HepG2 (cell line): ENCODE measurements around the gene UNC79. TPM values are rescaled to one million over a fixed set of nuclear protein-coding genes. Genes with fewer than 3 reads are reported as not detected.

ENCODE experiments used
- ATAC-seq: fragments of 200-7000 bp; cut with Tn5 transposase; 3 replicates; pipeline ENCODE4 v1.9.1; 2020; ENCODE audit warnings: mild to moderate bottlenecking, moderate library complexity
- BruUV-seq: library from RNA; stranded (reverse); fragments of 400-500 nt; replicated peaks from 2 replicates; lab custom pipeline; 2021; lab: Mats Ljungman, UMichigan
- CTCF ChIA-PET: fragments of 300-600 bp; formaldehyde crosslinking; extraction: SDS; loops from one replicate; lab custom pipeline; 2021; ENCODE audit warnings: low total read pairs, inconsistent platforms, low intra/inter-chr PET ratio; lab: Yijun Ruan, JAX
- POLR2A ChIA-PET: fragments of 350-600 bp; sonication (Branson Sonifier 250); formaldehyde crosslinking; loops from one replicate; lab custom pipeline; 2020; ENCODE audit warnings: antibody characterized with exemption, inconsistent platforms; lab: Yijun Ruan, JAX
- DNase-seq: peaks from one replicate; pipeline ENCODE4 v3.0.0-alpha.2; 2015; ENCODE audit warnings: low spot score
- FAIRE-seq: peaks from 3 replicates; lab custom pipeline; 2011; peaks lifted over from hg19 to GRCh38; lab: Jason Lieb, UNC
- H2AFZ ChIP-seq: one replicate; pipeline ENCODE4 v1.6.1; 2011; ENCODE audit warnings: low read length, inconsistent platforms
- H3K27ac ChIP-seq: fragments of 300-600 bp; 3 replicates; pipeline ENCODE4 v1.8.0; 2011; ENCODE audit warnings: mixed run types, mild to moderate bottlenecking, mixed read lengths, low read length, inconsistent platforms; ENCODE audit not compliant: insufficient read depth; ENCODE audit errors: extremely low read length
- H3K27me3 ChIP-seq, 2 experiments: fragments of 200-600 bp in 1 of 2; 2 replicates in 1 of 2; 3 replicates in 1 of 2; pipeline versions ENCODE4 v1.6.0 to v1.8.0; 2011; ENCODE audit warnings: low read length in 2 of 2, mild to moderate bottlenecking in 2 of 2, moderate library complexity in 2 of 2, inconsistent platforms in 1 of 2; ENCODE audit not compliant: insufficient read depth in 2 of 2, control insufficient read depth in 1 of 2
- H3K36me3 ChIP-seq, 2 experiments: fragments of 200-600 bp in 1 of 2; replicated peaks in 1 of 2; 2 replicates in 1 of 2; 3 replicates in 1 of 2; pipeline versions ENCODE4 v1.5.1 to v1.8.0; 2011; ENCODE audit warnings: low read length in 2 of 2, inconsistent platforms in 1 of 2; ENCODE audit not compliant: insufficient read depth in 2 of 2, control insufficient read depth in 1 of 2
- H3K4me1 ChIP-seq: 2 replicates; pipeline ENCODE4 v1.5.1; 2012; ENCODE audit warnings: low read length, inconsistent platforms; ENCODE audit not compliant: insufficient read depth
- H3K4me2 ChIP-seq: 2 replicates; pipeline ENCODE4 v1.6.0; 2011; ENCODE audit warnings: low read depth, low read length, inconsistent platforms
- H3K4me3 ChIP-seq, 3 experiments: fragments of 200-600 bp in 1 of 3; sonication (generic), shearing (Covaris generic) in 1 of 3; replicated peaks in 1 of 3; 2 replicates each; pipeline ENCODE4 v1.5.1; 2011 to 2016; ENCODE audit warnings: low read length in 3 of 3, inconsistent platforms in 2 of 3, low read depth in 2 of 3, mild to moderate bottlenecking in 2 of 3, control low read depth in 1 of 3, mixed read lengths in 1 of 3; ENCODE audit not compliant: insufficient read depth in 1 of 3
- H3K79me2 ChIP-seq: one replicate; pipeline ENCODE4 v1.6.1; 2011; ENCODE audit warnings: low read length, inconsistent platforms; ENCODE audit not compliant: insufficient read depth
- H3K9ac ChIP-seq: 2 replicates; pipeline ENCODE4 v1.6.0; 2011; ENCODE audit warnings: mild to moderate bottlenecking, low read depth, low read length, inconsistent platforms; ENCODE audit not compliant: insufficient read depth
- H3K9me3 ChIP-seq: 2 replicates; pipeline ENCODE4 v1.5.1; 2012; ENCODE audit warnings: mild to moderate bottlenecking, low read length
- H4K20me1 ChIP-seq: 2 replicates; pipeline ENCODE4 v1.6.0; 2011; ENCODE audit warnings: inconsistent platforms, mild to moderate bottlenecking, low read length, moderate library complexity; ENCODE audit not compliant: insufficient read depth
- CC2D1A ChIP-seq: sonication (generic); formaldehyde crosslinking; IDR thresholded peaks from 2 replicates; pipeline ENCODE4 v1.8.1; 2023; ENCODE audit warnings: mild to moderate bottlenecking, missing genetic modification reagents
- CHCHD3 ChIP-seq: sonication (generic); formaldehyde crosslinking; IDR thresholded peaks from 2 replicates; pipeline ENCODE4 v1.8.0; 2022; ENCODE audit warnings: mild to moderate bottlenecking, missing genetic modification reagents, moderate library complexity
- EEA1 ChIP-seq: sonication (generic); formaldehyde crosslinking; IDR thresholded peaks from 2 replicates; pipeline ENCODE4 v1.5.1; 2020; ENCODE audit warnings: mild to moderate bottlenecking, missing genetic modification reagents, borderline replicate concordance
- HDAC6 ChIP-seq: fragments of 200-600 bp; sonication (generic); IDR thresholded peaks from 2 replicates; pipeline ENCODE4 v1.7.0; 2017; ENCODE audit warnings: mild to moderate bottlenecking, antibody characterized with exemption, low read length, low read depth
- JARID2 ChIP-seq: sonication (generic); formaldehyde crosslinking; IDR thresholded peaks from 2 replicates; pipeline ENCODE4 v1.8.1; 2023; ENCODE audit warnings: missing genetic modification reagents, inconsistent platforms; ENCODE audit not compliant: insufficient replicate concordance
- MIER2 ChIP-seq: IDR thresholded peaks from 2 replicates; pipeline ENCODE4 v1.6.1; 2016; ENCODE audit warnings: missing biosample characterization, missing genetic modification reagents
- PHF5A ChIP-seq: IDR thresholded peaks from one replicate; pipeline ENCODE4 v1.6.1; 2018; ENCODE audit warnings: low read depth, missing genetic modification reagents; ENCODE audit not compliant: unreplicated experiment
- WGBS: methylation state at CpG from one replicate; pipeline ENCODE4 v1.1.6; 2017; ENCODE audit warnings: low lambda C conversion rate; 5-methylcytosine and 5-hydroxymethylcytosine counted together
- in situ Hi-C: cut with HindIII; loops from 2 replicates; pipeline ENCODE4 v1.10.0; 2017; ENCODE audit warnings: low pct_unique_long_range_greater_than_20kb; ENCODE audit not compliant: extremely low pct_ligation_motif_present
- intact Hi-C: fragments of 100-400 bp; cut with micrococcal nuclease; formaldehyde crosslinking; loops from one replicate; pipeline ENCODE4 v1.10.0; 2022; ENCODE audit not compliant: unreplicated experiment
- polyA plus RNA-seq, 8 experiments: library from polyadenylated mRNA; depleted of rRNA in 3 of 8; stranded (reverse) in 7 of 8; unstranded in 1 of 8; fragments of >200 nt; fragmentation: Illumina TruSeq in 4 of 8; extraction: Trizol in 4 of 8; gene quantifications; 2 replicates each; pipeline versions ENCODE4 v1.2.1 to v1.2.3, GENCODE V29; 2011 to 2016; ENCODE audit warnings: low read depth in 4 of 8, missing spikeins in 1 of 8, mixed read lengths in 1 of 8; ENCODE audit not compliant: insufficient read depth in 1 of 8
- total RNA-seq, 5 experiments: library from RNA; depleted of rRNA; stranded (reverse); fragments of >200 nt; fragmentation: Illumina TruSeq; extraction: Trizol; gene quantifications; 2 replicates each; pipeline ENCODE4 v1.2.3, GENCODE V29; 2016; ENCODE audit warnings: low read depth in 1 of 5
- TF ChIP-seq, protein P1 (sequence below): IDR thresholded peaks from 2 replicates; pipeline ENCODE4 v1.6.1; 2018; ENCODE audit warnings: missing genetic modification reagents, mild to moderate bottlenecking, missing compliant biosample characterization
- TF ChIP-seq, protein P2 (sequence below): sonication (generic); formaldehyde crosslinking; IDR thresholded peaks from 2 replicates; pipeline ENCODE4 v1.4.0; 2020; ENCODE audit warnings: low read depth, missing genetic modification reagents
- TF ChIP-seq, protein P3 (sequence below): sonication (generic); formaldehyde crosslinking; IDR thresholded peaks from 2 replicates; pipeline ENCODE4 v1.5.1; 2020; ENCODE audit warnings: mild to moderate bottlenecking, missing genetic modification reagents, borderline replicate concordance

UNC79 gene
- total and polyA plus RNA-seq, 2 of the 13 experiments (the other 11 are each of a cell fraction or from before 2014, with no cell fraction given) = under 0.01 TPM; not detected in 1

DNA sequence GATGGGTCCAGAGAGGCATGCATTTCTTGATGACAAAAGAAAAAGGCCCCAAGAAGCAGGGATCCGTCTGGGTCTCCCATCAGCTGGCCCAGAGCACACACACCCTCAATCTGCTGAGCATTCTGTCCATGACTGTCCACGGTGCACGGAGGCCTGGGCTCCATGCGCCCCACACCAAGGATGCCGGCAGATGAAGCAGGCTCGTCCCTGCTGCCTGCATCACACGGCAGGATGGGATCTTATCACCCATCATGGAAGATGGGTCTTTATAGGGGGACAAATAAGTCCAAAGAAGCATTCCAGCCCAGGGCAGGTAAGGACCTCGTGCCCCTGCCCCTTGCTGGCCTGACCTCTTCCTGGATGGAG lies 297.9 kb downstream of the UNC79 start:
- H3K4me3 ChIP-seq = no peak overlapping the region
- WGBS = 83% methylated on average over 7 of the region's 8 CpGs
- in situ Hi-C loops = no loop called here
- ChIA-PET CTCF (no interaction called here), POLR2A (no interaction called here)
- DNase-seq (no peak), FAIRE-seq (no peak), ATAC-seq (no peak)
- H3K9ac ChIP-seq = no peak overlapping the region
- no peaks in the 10 kb centered on the region; a peak in 1 of 5 replicates for H3K36me3 ChIP-seq
- intact Hi-C loops = no loop called here
- H3K4me2 ChIP-seq = no peak overlapping the region
- TF ChIP-seq CC2D1A (CRISPR knock-in tag) = no peak
- TF ChIP-seq HDAC6 = no peak
- TF ChIP-seq, protein P1, sequence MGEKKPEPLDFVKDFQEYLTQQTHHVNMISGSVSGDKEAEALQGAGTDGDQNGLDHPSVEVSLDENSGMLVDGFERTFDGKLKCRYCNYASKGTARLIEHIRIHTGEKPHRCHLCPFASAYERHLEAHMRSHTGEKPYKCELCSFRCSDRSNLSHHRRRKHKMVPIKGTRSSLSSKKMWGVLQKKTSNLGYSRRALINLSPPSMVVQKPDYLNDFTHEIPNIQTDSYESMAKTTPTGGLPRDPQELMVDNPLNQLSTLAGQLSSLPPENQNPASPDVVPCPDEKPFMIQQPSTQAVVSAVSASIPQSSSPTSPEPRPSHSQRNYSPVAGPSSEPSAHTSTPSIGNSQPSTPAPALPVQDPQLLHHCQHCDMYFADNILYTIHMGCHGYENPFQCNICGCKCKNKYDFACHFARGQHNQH = no peak
- no peak for TF ChIP-seq MIER2 (CRISPR knock-in tag)
- TF ChIP-seq JARID2 (CRISPR knock-in tag) = no peak
- TF ChIP-seq, protein P2, sequence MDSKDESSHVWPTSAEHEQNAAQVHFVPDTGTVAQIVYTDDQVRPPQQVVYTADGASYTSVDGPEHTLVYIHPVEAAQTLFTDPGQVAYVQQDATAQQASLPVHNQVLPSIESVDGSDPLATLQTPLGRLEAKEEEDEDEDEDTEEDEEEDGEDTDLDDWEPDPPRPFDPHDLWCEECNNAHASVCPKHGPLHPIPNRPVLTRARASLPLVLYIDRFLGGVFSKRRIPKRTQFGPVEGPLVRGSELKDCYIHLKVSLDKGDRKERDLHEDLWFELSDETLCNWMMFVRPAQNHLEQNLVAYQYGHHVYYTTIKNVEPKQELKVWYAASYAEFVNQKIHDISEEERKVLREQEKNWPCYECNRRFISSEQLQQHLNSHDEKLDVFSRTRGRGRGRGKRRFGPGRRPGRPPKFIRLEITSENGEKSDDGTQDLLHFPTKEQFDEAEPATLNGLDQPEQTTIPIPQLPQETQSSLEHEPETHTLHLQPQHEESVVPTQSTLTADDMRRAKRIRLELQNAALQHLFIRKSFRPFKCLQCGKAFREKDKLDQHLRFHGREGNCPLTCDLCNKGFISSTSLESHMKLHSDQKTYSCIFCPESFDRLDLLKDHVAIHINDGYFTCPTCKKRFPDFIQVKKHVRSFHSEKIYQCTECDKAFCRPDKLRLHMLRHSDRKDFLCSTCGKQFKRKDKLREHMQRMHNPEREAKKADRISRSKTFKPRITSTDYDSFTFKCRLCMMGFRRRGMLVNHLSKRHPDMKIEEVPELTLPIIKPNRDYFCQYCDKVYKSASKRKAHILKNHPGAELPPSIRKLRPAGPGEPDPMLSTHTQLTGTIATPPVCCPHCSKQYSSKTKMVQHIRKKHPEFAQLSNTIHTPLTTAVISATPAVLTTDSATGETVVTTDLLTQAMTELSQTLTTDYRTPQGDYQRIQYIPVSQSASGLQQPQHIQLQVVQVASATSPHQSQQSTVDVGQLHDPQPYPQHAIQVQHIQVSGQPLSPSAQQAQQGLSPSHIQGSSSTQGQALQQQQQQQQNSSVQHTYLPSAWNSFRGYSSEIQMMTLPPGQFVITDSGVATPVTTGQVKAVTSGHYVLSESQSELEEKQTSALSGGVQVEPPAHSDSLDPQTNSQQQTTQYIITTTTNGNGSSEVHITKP (CRISPR knock-in tag) = no peak
- TF ChIP-seq PHF5A (CRISPR knock-in tag) = no peak
- TF ChIP-seq, protein P3, sequence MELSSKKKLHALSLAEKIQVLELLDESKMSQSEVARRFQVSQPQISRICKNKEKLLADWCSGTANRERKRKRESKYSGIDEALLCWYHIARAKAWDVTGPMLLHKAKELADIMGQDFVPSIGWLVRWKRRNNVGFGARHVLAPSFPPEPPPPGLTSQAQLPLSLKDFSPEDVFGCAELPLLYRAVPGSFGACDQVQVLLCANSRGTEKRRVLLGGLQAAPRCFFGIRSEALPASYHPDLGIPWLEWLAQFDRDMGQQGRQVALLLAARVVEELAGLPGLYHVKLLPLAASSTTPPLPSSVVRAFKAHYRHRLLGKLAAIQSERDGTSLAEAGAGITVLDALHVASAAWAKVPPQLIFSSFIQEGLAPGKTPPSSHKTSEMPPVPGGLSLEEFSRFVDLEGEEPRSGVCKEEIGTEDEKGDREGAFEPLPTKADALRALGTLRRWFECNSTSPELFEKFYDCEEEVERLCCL = no peak
- no peak for TF ChIP-seq EEA1 (CRISPR knock-in tag)
- TF ChIP-seq CHCHD3 (CRISPR knock-in tag) = no peak
- H3K4me1 ChIP-seq = no peaks in the 10 kb centered on the region
- no peak overlapping the region for H2AFZ ChIP-seq
- no peaks in the 10 kb centered on the region for H4K20me1 ChIP-seq
- H3K27ac ChIP-seq = no peak overlapping the region
- no TSS peak for BruUV-seq
- H3K9me3 ChIP-seq = no peaks in the 10 kb centered on the region
- H3K27me3 ChIP-seq = no peaks in the 10 kb centered on the region
- H3K79me2 ChIP-seq = no peaks in the 10 kb centered on the region
